Measurements from ENCODE around the gene LAMC2. TPM values are rescaled to one million over a fixed set of nuclear protein-coding genes. Genes with fewer than 3 reads are reported as not detected.

Gene LAMC2
- total and polyA plus RNA-seq, 2 of the 8 experiments (the other 6 are each of a cell fraction or from before 2014, with no cell fraction given), result 4.6 to 12.9 TPM

GRCh38 chr1:183186841-183187240 lies 777 bp downstream of the LAMC2 start:
- no peak overlapping the region for H2BK12ac ChIP-seq (ENCODE audit: low read depth, low read length)
- no peaks in the 10 kb centered on the region for H4K20me1 ChIP-seq (replicated peaks in 1 of 2; ENCODE audit: control insufficient read depth in 1 of 2, insufficient read depth in 2 of 2, low read length in 2 of 2)
- no peak overlapping the region for H3K18ac ChIP-seq (ENCODE audit: extremely low read depth, low read length)
- H2BK15ac ChIP-seq (ENCODE audit: low read length), result no peak overlapping the region
- H2AFZ ChIP-seq (ENCODE audit: low read length), result no peak overlapping the region
- no peak overlapping the region for H3K56ac ChIP-seq (replicated peaks; ENCODE audit: insufficient read length, low read depth, low read length)
- DNase-seq (ENCODE audit: low read depth in 1 of 2, low spot score in 2 of 2) (no peak), FAIRE-seq (peak; percentile 48)
- POLR2A ChIA-PET (ENCODE audit: partially characterized antibody), result interaction anchor here (1.6 kb wide), 1 partner anchor 40 kb away, joined by 3 read pairs; no protein-coding TSS in a partner anchor
- H4K91ac ChIP-seq (replicated peaks; ENCODE audit: insufficient read length, low read length), result no peak overlapping the region
- no peak overlapping the region for H2AK5ac ChIP-seq (ENCODE audit: low read depth, low read length)
- no peak overlapping the region for H4K5ac ChIP-seq (ENCODE audit: insufficient read length, low read depth, low read length)
- TF ChIP-seq POLR2AphosphoS5 (IDR thresholded peaks at IDR 0.05; ENCODE audit: low read depth, low read length) (no peak), POU5F1 (IDR thresholded peaks at IDR 0.05; ENCODE audit: low read depth, low read length) (no peak), CBX5 (IDR thresholded peaks at IDR 0.05; ENCODE audit: low read depth, low read length) (no peak)
- TF ChIP-seq, protein P1, sequence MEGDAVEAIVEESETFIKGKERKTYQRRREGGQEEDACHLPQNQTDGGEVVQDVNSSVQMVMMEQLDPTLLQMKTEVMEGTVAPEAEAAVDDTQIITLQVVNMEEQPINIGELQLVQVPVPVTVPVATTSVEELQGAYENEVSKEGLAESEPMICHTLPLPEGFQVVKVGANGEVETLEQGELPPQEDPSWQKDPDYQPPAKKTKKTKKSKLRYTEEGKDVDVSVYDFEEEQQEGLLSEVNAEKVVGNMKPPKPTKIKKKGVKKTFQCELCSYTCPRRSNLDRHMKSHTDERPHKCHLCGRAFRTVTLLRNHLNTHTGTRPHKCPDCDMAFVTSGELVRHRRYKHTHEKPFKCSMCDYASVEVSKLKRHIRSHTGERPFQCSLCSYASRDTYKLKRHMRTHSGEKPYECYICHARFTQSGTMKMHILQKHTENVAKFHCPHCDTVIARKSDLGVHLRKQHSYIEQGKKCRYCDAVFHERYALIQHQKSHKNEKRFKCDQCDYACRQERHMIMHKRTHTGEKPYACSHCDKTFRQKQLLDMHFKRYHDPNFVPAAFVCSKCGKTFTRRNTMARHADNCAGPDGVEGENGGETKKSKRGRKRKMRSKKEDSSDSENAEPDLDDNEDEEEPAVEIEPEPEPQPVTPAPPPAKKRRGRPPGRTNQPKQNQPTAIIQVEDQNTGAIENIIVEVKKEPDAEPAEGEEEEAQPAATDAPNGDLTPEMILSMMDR (IDR thresholded peaks at IDR 0.05; ENCODE audit: control extremely low read depth in 1 of 3, insufficient read depth in 1 of 3, low read depth in 1 of 3, low read length in 3 of 3), result no peak
- H4K8ac ChIP-seq (ENCODE audit: extremely low read depth, insufficient read depth, low read length), result no peak overlapping the region
- H3K79me2 ChIP-seq (ENCODE audit: control insufficient read depth in 1 of 2, insufficient read depth in 2 of 2, low read length in 2 of 2), result no peaks in the 10 kb centered on the region
- no peaks in the 10 kb centered on the region for H3K27me3 ChIP-seq (replicated peaks in 1 of 4; ENCODE audit: control insufficient read depth in 3 of 4, extremely low read depth in 1 of 4, insufficient read depth in 3 of 4, low read length in 3 of 4)
- H2BK5ac ChIP-seq (ENCODE audit: low read depth, low read length), result no peak overlapping the region
- H3K4me2 ChIP-seq (ENCODE audit: insufficient read depth in 1 of 2, low read depth in 2 of 2, low read length in 2 of 2), result peak overlapping the region; percentile 73 to 77
- no peak overlapping the region for H3K4ac ChIP-seq (replicated peaks; ENCODE audit: insufficient read length, low read depth, low read length)
- CTCF ChIA-PET (ENCODE audit: partially characterized antibody), result interaction anchor here (0.6 to 3.3 kb wide), 4 partner anchors 8 to 101 kb away, joined by 3 to 14 read pairs (median 4); no protein-coding TSS in a partner anchor
- no peak overlapping the region for H3K27ac ChIP-seq (ENCODE audit: low read depth, low read length)
- H3K23ac ChIP-seq (ENCODE audit: insufficient read length), result no peak overlapping the region
- no peaks in the 10 kb centered on the region for H3K36me3 ChIP-seq (ENCODE audit: control insufficient read depth in 2 of 4, insufficient read depth in 4 of 4, low read length in 3 of 4)
- peaks cover 0 to 6% (median 3%) of the 10 kb centered on the region in 4 experiments; a peak in 4 of 7 replicates for H3K4me1 ChIP-seq (replicated peaks in 1 of 4; ENCODE audit: control insufficient read depth in 3 of 4, insufficient read depth in 4 of 4, low read length in 3 of 4)
- 77% methylated on average over 4 of the region's 4 CpGs; no CpG with 5 or more reads in 1 of the 2 experiments for WGBS, 2 experiments (ENCODE audit: extremely low coverage in 1 of 2, insufficient coverage in 1 of 2, insufficient read length in 1 of 2, insufficient replicate concordance in 2 of 2, low coverage in 1 of 2, low lambda C conversion rate in 2 of 2, missing lambda C conversion rate in 1 of 2)
- peak overlapping the region; percentile 46 to 71 (median 62); a peak in 7 of 8 replicates for H3K4me3 ChIP-seq (ENCODE audit: extremely low read depth in 1 of 4, insufficient read depth in 2 of 4, low read depth in 3 of 4, low read length in 4 of 4)
- H3K23me2 ChIP-seq (ENCODE audit: low read depth, low read length), result peaks cover 2% of the 10 kb centered on the region; the same call in 1 of the 2 replicates
- H3K9me3 ChIP-seq (ENCODE audit: insufficient read depth in 2 of 2, low read depth in 1 of 2, low read length in 1 of 2), result no peaks in the 10 kb centered on the region
- H2BK20ac ChIP-seq (ENCODE audit: low read length), result no peak overlapping the region
- no peaks in the 10 kb centered on the region for H3K79me1 ChIP-seq (ENCODE audit: low read depth, low read length)
- no peak overlapping the region for H3K9ac ChIP-seq (replicated peaks in 1 of 4; ENCODE audit: extremely low read depth in 1 of 4, low read depth in 3 of 4, low read length in 3 of 4)
- H3K14ac ChIP-seq (ENCODE audit: insufficient read length), result no peak overlapping the region
- H2BK120ac ChIP-seq (replicated peaks; ENCODE audit: low read depth, low read length), result no peak overlapping the region
